PC-9 (cell line): Measurements from ENCODE around the gene GRM3. TPM values are rescaled to one million over a fixed set of nuclear protein-coding genes. Genes with fewer than 3 reads are reported as not detected.

Experiments used
- BruUV-seq: library from RNA; stranded (reverse); fragments of 400-500 nt; replicated peaks from 2 replicates; lab custom pipeline; 2021; lab: Mats Ljungman, UMichigan
- CTCF ChIA-PET: fragments of 300-600 bp; sonication (Branson Sonifier 250); formaldehyde crosslinking; loops from one replicate; lab custom pipeline; 2022; ENCODE audit warnings: antibody characterized with exemption; lab: Charles Lee
- POLR2A ChIA-PET: fragments of 300-600 bp; sonication (Branson Sonifier 250); formaldehyde crosslinking; loops from one replicate; lab custom pipeline; 2022; ENCODE audit warnings: antibody characterized with exemption; ENCODE audit not compliant: unreplicated experiment; lab: Charles Lee
- DNase-seq, 2 experiments: peaks; one replicate each; pipeline versions ENCODE4 v3.0.0 to v3.0.0-alpha.2; 2015 to 2022; ENCODE audit warnings: mixed read lengths in 1 of 2
- H2AFZ ChIP-seq: fragments of 200-600 bp; sonication (generic); 2 replicates; pipeline ENCODE4 v1.8.1; 2017; ENCODE audit warnings: antibody characterized with exemption
- H3F3A ChIP-seq: fragments of 200-600 bp; sonication (generic); 2 replicates; pipeline ENCODE4 v1.8.1; 2017; ENCODE audit warnings: antibody characterized with exemption, mild to moderate bottlenecking, low read depth; ENCODE audit not compliant: insufficient read depth
- H3K27ac ChIP-seq: fragments of 200-600 bp; sonication (generic); 2 replicates; pipeline ENCODE4 v1.6.1; 2016; ENCODE audit warnings: mixed run types
- H3K27me3 ChIP-seq: fragments of 200-600 bp; sonication (generic); 2 replicates; pipeline ENCODE4 v1.6.1; 2016; ENCODE audit warnings: low read depth, mixed run types; ENCODE audit not compliant: insufficient read depth
- H3K36me3 ChIP-seq: fragments of 200-600 bp; sonication (generic); 2 replicates; pipeline ENCODE4 v1.6.1; 2016; ENCODE audit warnings: low read depth, mixed run types
- H3K4me1 ChIP-seq: fragments of 200-600 bp; sonication (generic); replicated peaks from 2 replicates; pipeline ENCODE4 v1.6.1; 2016; ENCODE audit warnings: mixed run types; ENCODE audit not compliant: insufficient read depth
- H3K4me2 ChIP-seq: fragments of 200-600 bp; sonication (generic); 2 replicates; pipeline ENCODE4 v1.6.1; 2017; ENCODE audit warnings: mixed run types
- H3K4me3 ChIP-seq: fragments of 200-600 bp; sonication (generic); 2 replicates; pipeline ENCODE4 v1.6.1; 2016; ENCODE audit warnings: mixed run types
- H3K79me2 ChIP-seq: fragments of 200-600 bp; sonication (generic); 2 replicates; pipeline ENCODE4 v1.6.1; 2017; ENCODE audit warnings: low read depth, mixed run types
- H3K9me2 ChIP-seq: fragments of 200-600 bp; sonication (generic); 2 replicates; pipeline ENCODE4 v1.8.1; 2017; ENCODE audit warnings: mild to moderate bottlenecking; ENCODE audit not compliant: insufficient read depth
- H3K9me3 ChIP-seq: fragments of 200-600 bp; sonication (generic); 2 replicates; pipeline ENCODE4 v1.8.1; 2016; ENCODE audit warnings: low read depth; ENCODE audit not compliant: insufficient read depth
- H4K20me1 ChIP-seq: fragments of 200-600 bp; sonication (generic); 2 replicates; pipeline ENCODE4 v1.8.1; 2017; ENCODE audit not compliant: insufficient read depth
- EZH2 ChIP-seq: fragments of 200-600 bp; sonication (generic); IDR thresholded peaks from 2 replicates; pipeline ENCODE4 v1.8.0; 2017; ENCODE audit warnings: antibody characterized with exemption, low read depth
- intact Hi-C: fragments of 100-400 bp; cut with micrococcal nuclease; formaldehyde crosslinking; loops from one replicate; pipeline ENCODE4 v1.10.0; 2022; ENCODE audit not compliant: unreplicated experiment
- total RNA-seq: library from RNA; stranded (reverse); gene quantifications from 2 replicates; pipeline ENCODE4 v1.2.3, GENCODE V29; 2021
- TF ChIP-seq, protein P1 (sequence below): fragments of 200-600 bp; sonication (generic); conservative IDR thresholded peaks from 2 replicates; pipeline ENCODE4 v1.6.1; 2017; ENCODE audit warnings: mixed run types, antibody characterized with exemption, mild to moderate bottlenecking, moderate library complexity

Gene GRM3
- total RNA-seq, 1 experiment from 2014 or later: not detected

DNA sequence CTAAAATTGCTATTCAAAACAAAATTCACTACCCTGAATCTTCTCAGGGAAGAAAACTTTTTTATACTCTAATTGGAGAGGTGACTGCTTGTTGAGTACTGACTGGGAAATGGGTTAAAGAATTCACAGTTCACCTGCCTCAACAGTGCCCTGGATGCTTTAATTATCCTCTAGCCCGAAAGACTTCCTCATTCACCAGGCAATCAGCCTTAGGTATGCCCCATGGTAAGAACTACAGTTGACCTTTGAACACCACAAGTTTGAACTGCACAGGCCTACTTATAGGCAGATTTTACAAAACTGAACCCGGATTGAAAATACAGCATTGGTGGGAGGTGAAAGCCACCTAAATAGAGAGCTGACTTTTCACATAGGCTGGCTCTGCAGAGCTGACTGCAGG lies 240.4 kb downstream of the GRM3 start:
- Histone ChIP-seq H3F3A (no peaks in the 10 kb centered on the region), H4K20me1 (no peaks in the 10 kb centered on the region), H3K9me2 (no peaks in the 10 kb centered on the region; the same call in 1 of the 2 replicates), H3K36me3 (no peaks in the 10 kb centered on the region), H3K9me3 (no peaks in the 10 kb centered on the region), H2AFZ (no peak overlapping the region), H3K4me2 (no peak overlapping the region), H3K4me1 (no peaks in the 10 kb centered on the region), H3K4me3 (no peak overlapping the region), H3K79me2 (no peaks in the 10 kb centered on the region), H3K27ac (no peak overlapping the region), H3K27me3 (no peaks in the 10 kb centered on the region)
- BruUV-seq: no TSS peak
- POLR2A ChIA-PET: no interaction called here
- CTCF ChIA-PET: no interaction called here
- no peak for DNase-seq
- intact Hi-C loops: no loop called here
- TF ChIP-seq, protein P1, sequence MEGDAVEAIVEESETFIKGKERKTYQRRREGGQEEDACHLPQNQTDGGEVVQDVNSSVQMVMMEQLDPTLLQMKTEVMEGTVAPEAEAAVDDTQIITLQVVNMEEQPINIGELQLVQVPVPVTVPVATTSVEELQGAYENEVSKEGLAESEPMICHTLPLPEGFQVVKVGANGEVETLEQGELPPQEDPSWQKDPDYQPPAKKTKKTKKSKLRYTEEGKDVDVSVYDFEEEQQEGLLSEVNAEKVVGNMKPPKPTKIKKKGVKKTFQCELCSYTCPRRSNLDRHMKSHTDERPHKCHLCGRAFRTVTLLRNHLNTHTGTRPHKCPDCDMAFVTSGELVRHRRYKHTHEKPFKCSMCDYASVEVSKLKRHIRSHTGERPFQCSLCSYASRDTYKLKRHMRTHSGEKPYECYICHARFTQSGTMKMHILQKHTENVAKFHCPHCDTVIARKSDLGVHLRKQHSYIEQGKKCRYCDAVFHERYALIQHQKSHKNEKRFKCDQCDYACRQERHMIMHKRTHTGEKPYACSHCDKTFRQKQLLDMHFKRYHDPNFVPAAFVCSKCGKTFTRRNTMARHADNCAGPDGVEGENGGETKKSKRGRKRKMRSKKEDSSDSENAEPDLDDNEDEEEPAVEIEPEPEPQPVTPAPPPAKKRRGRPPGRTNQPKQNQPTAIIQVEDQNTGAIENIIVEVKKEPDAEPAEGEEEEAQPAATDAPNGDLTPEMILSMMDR: no peak
- no peak for TF ChIP-seq EZH2

DNA sequence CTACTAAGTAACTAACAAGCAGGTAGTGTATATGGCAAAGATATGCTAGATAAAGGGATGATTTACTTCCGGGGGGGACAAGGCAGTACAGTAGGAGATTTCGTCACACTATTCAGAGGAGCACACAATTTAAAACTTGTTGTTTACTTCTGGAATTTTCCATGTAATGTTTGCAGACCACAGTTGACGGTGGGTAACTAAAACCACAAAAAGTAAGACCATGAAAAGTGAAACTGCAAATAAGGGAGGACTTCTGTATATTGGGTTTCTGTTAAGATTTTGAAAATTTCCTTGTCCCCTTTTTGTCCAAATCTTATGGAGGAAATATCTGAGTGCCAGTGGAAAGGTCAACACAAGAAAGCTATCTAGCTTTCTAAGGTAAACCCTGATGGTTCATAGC lies 245.8 kb downstream of the GRM3 start:
- Histone ChIP-seq H3K79me2 (no peaks in the 10 kb centered on the region), H3K4me1 (no peaks in the 10 kb centered on the region), H3K4me3 (no peak overlapping the region), H3K36me3 (no peaks in the 10 kb centered on the region), H4K20me1 (no peaks in the 10 kb centered on the region), H3K27ac (no peak overlapping the region), H3K9me2 (no peaks in the 10 kb centered on the region; the same call in 1 of the 2 replicates), H3K9me3 (no peaks in the 10 kb centered on the region), H3K4me2 (no peak overlapping the region), H3F3A (no peaks in the 10 kb centered on the region), H3K27me3 (no peaks in the 10 kb centered on the region), H2AFZ (no peak overlapping the region)
- POLR2A ChIA-PET: no interaction called here
- CTCF ChIA-PET: interaction anchor here (0.6 kb wide), 1 partner anchor 16 kb away, joined by 11 read pairs; no protein-coding TSS in a partner anchor
- no peak for DNase-seq
- intact Hi-C loops: no loop called here
- TF ChIP-seq EZH2: no peak
- TF ChIP-seq, protein P1: no peak
- no TSS peak for BruUV-seq

DNA sequence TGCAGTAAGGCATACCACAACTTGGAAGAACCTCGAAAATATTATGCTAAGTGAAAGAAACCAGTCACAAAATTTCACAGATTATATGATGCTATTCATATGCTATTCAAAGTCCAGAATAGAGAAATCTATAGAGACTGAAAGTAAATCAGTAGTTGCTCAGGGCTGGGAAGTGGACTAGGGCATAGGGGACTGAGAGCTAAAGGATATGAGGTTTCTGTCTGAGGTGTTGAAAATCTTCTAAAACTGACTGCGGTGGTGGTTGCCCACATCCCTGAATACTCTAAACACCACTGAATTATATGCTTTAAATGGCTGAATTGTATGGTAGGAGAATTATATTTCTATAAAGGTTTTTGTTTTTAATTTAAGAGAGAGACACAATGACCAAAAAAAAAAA lies 254.5 kb downstream of the GRM3 start:
- no peak overlapping the region for H3K27ac ChIP-seq
- no peak for TF ChIP-seq EZH2
- TF ChIP-seq, protein P1: no peak
- H3K9me3 ChIP-seq: no peaks in the 10 kb centered on the region
- H3K4me3 ChIP-seq: no peak overlapping the region
- H2AFZ ChIP-seq: no peak overlapping the region
- POLR2A ChIA-PET: interaction anchor here (0.6 kb wide), 1 partner anchor 296 kb away, joined by 6 read pairs; no protein-coding TSS in a partner anchor
- no TSS peak for BruUV-seq
- CTCF ChIA-PET: no interaction called here
- H3F3A ChIP-seq: no peaks in the 10 kb centered on the region
- no peak for DNase-seq
- H3K9me2 ChIP-seq: no peaks in the 10 kb centered on the region
- no peaks in the 10 kb centered on the region for H3K4me1 ChIP-seq
- no peak overlapping the region for H3K4me2 ChIP-seq
- intact Hi-C loops: no loop called here
- H3K36me3 ChIP-seq: no peaks in the 10 kb centered on the region
- no peaks in the 10 kb centered on the region for H4K20me1 ChIP-seq
- no peaks in the 10 kb centered on the region for H3K79me2 ChIP-seq
- H3K27me3 ChIP-seq: no peaks in the 10 kb centered on the region
